ENCODE results near the gene GYPA. TPM values are rescaled to one million over a fixed set of nuclear protein-coding genes. Genes with fewer than 3 reads are reported as not detected.

Gene GYPA
- total and polyA plus RNA-seq, 10 of the 15 experiments (the other 5 are each of a cell fraction or from before 2014, with no cell fraction given), result not detected

DNA sequence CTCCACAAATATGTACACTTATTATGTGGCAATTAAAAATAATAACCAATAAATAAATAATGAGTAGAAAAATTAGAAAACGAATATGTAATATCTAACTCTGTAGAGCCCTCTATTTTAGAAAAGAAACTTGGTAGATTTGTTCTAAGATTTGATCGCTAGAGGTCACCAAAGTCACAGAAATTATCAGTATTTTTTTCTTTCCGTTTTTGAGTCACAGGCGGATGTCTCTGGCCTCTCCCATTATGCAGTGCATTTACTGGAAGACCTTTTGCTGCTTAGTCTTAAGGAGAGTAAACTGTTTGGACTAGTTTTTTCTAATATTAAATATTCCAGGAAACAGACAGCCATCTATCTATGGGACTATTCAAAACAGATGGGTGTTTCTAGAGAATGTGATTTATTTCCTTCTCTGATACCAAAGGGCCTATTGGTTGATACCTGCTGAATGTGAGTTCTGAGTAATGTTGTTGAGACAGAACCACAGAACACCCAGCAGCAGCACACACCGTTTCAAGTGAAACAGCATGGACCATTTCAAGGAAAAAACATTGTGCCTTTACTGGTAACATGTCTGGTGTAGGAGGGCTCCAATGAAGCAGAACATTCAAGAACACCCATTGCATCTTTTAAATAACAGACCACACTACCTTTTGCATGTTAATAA, 34.0 kb upstream of the GYPA start:
- ATAC-seq (peak; percentile 86), FAIRE-seq (peak; percentile 78), DNase-seq (ENCODE audit: low read depth, low spot score) (peak; percentile 16)
- RAD21 ChIA-PET (ENCODE audit: unreplicated experiment), result interaction anchor here (1.0 kb wide), 1 partner anchor 887 kb away, joined by 3 read pairs; no protein-coding TSS in a partner anchor
- no peaks in the 10 kb centered on the region for H3K4me1 ChIP-seq (ENCODE audit: control insufficient read depth, insufficient read depth, low read length)
- H4K20me1 ChIP-seq (ENCODE audit: control insufficient read depth, insufficient read depth), result no peaks in the 10 kb centered on the region
- H3K27me3 ChIP-seq (replicated peaks in 1 of 2; ENCODE audit: control insufficient read depth in 2 of 2, insufficient read depth in 2 of 2, low read length in 1 of 2), result no peaks in the 10 kb centered on the region; a peak in 1 of 4 replicates
- SMC1A ChIA-PET (ENCODE audit: uncharacterized antibody, unreplicated experiment), result interaction anchor here (2.0 kb wide), 1 partner anchor 887 kb away, joined by 14 read pairs; no protein-coding TSS in a partner anchor
- no peak overlapping the region for H3K27ac ChIP-seq (ENCODE audit: control insufficient read depth, insufficient read depth)
- BruUV-seq (replicated peaks), result no TSS peak
- no peaks in the 10 kb centered on the region for H3K9me3 ChIP-seq (replicated peaks; ENCODE audit: control insufficient read depth, insufficient read depth, low read length)
- H3K9ac ChIP-seq (ENCODE audit: control insufficient read depth, insufficient read depth, low read length), result no peak overlapping the region
- H3K4me2 ChIP-seq (ENCODE audit: control insufficient read depth, insufficient read depth), result no peak overlapping the region
- peak overlapping the region; percentile 13; the same call in 1 of the 2 replicates for H2AFZ ChIP-seq (ENCODE audit: control insufficient read depth, low read depth, low read length)
- no peak overlapping the region for H3K4me3 ChIP-seq
- POLR2A ChIA-PET, result no interaction called here
- intact Hi-C loops (cut with micrococcal nuclease; ENCODE audit: unreplicated experiment) (loop anchor here (1.0 to 10.0 kb wide), 7 partner anchors 400 to 1435 kb away; no protein-coding TSS in a partner anchor), in situ Hi-C loops (cut with MboI) (loop anchor here (5.0 to 25.0 kb wide), 3 partner anchors 610 to 1438 kb away; partner anchors contain the start of gene MMAA)
- no peaks in the 10 kb centered on the region for H3K36me3 ChIP-seq (ENCODE audit: control insufficient read depth in 2 of 2, insufficient read depth in 2 of 2, low read length in 1 of 2)
- WGBS (ENCODE audit: insufficient coverage, insufficient replicate concordance, low lambda C conversion rate, missing lambda C conversion rate), result 2% methylated on average over 5 of the region's 5 CpGs
- H3K79me2 ChIP-seq (ENCODE audit: control insufficient read depth, insufficient read depth, low read length), result no peaks in the 10 kb centered on the region
- CTCF ChIA-PET, result interaction anchor here (0.7 to 1.4 kb wide), 9 partner anchors 398 to 1442 kb away, joined by 3 to 6 read pairs (median 5); no protein-coding TSS in a partner anchor
- TF ChIP-seq SPI1 (IDR thresholded peaks at IDR 0.05; ENCODE audit: borderline replicate concordance, insufficient read depth, low read depth, low read length) (no peak), SP1 (IDR thresholded peaks at IDR 0.05; ENCODE audit: low read depth, low read length) (no peak), NR2C1 (IDR thresholded peaks at IDR 0.05) (no peak), ZZZ3 (IDR thresholded peaks at IDR 0.05; ENCODE audit: control insufficient read depth, insufficient read length, low read depth) (no peak), ZNF384 (IDR thresholded peaks at IDR 0.05; ENCODE audit: borderline replicate concordance, low read depth, low read length) (no peak), JUND (IDR thresholded peaks at IDR 0.05; ENCODE audit: low read depth, low read length) (peak; percentile 75; the same call in 1 of the 2 replicates), CTCF (IDR thresholded peaks at IDR 0.05 in 2 of 3, conservative IDR thresholded peaks at IDR 0.05 in 1 of 3; ENCODE audit: control insufficient read depth in 2 of 3, extremely low read depth in 1 of 3, insufficient read depth in 1 of 3, low read depth in 3 of 3, low read length in 3 of 3) (peak; percentile 32 to 63 (median 40); a peak in 5 of 6 replicates)
- TF ChIP-seq, protein P1, sequence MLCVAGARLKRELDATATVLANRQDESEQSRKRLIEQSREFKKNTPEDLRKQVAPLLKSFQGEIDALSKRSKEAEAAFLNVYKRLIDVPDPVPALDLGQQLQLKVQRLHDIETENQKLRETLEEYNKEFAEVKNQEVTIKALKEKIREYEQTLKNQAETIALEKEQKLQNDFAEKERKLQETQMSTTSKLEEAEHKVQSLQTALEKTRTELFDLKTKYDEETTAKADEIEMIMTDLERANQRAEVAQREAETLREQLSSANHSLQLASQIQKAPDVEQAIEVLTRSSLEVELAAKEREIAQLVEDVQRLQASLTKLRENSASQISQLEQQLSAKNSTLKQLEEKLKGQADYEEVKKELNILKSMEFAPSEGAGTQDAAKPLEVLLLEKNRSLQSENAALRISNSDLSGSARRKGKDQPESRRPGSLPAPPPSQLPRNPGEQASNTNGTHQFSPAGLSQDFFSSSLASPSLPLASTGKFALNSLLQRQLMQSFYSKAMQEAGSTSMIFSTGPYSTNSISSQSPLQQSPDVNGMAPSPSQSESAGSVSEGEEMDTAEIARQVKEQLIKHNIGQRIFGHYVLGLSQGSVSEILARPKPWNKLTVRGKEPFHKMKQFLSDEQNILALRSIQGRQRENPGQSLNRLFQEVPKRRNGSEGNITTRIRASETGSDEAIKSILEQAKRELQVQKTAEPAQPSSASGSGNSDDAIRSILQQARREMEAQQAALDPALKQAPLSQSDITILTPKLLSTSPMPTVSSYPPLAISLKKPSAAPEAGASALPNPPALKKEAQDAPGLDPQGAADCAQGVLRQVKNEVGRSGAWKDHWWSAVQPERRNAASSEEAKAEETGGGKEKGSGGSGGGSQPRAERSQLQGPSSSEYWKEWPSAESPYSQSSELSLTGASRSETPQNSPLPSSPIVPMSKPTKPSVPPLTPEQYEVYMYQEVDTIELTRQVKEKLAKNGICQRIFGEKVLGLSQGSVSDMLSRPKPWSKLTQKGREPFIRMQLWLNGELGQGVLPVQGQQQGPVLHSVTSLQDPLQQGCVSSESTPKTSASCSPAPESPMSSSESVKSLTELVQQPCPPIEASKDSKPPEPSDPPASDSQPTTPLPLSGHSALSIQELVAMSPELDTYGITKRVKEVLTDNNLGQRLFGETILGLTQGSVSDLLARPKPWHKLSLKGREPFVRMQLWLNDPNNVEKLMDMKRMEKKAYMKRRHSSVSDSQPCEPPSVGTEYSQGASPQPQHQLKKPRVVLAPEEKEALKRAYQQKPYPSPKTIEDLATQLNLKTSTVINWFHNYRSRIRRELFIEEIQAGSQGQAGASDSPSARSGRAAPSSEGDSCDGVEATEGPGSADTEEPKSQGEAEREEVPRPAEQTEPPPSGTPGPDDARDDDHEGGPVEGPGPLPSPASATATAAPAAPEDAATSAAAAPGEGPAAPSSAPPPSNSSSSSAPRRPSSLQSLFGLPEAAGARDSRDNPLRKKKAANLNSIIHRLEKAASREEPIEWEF (IDR thresholded peaks at IDR 0.05; ENCODE audit: insufficient replicate concordance, low read depth, low read length), result no peak
- TF ChIP-seq, protein P2, sequence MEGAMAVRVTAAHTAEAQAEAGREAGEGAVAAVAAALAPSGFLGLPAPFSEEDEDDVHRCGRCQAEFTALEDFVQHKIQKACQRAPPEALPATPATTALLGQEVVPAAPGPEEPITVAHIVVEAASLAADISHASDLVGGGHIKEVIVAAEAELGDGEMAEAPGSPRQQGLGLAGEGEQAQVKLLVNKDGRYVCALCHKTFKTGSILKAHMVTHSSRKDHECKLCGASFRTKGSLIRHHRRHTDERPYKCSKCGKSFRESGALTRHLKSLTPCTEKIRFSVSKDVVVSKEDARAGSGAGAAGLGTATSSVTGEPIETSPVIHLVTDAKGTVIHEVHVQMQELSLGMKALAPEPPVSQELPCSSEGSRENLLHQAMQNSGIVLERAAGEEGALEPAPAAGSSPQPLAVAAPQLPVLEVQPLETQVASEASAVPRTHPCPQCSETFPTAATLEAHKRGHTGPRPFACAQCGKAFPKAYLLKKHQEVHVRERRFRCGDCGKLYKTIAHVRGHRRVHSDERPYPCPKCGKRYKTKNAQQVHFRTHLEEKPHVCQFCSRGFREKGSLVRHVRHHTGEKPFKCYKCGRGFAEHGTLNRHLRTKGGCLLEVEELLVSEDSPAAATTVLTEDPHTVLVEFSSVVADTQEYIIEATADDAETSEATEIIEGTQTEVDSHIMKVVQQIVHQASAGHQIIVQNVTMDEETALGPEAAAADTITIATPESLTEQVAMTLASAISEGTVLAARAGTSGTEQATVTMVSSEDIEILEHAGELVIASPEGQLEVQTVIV (IDR thresholded peaks at IDR 0.05; ENCODE audit: borderline replicate concordance, partially characterized antibody), result no peak
- TF ChIP-seq, protein P3, sequence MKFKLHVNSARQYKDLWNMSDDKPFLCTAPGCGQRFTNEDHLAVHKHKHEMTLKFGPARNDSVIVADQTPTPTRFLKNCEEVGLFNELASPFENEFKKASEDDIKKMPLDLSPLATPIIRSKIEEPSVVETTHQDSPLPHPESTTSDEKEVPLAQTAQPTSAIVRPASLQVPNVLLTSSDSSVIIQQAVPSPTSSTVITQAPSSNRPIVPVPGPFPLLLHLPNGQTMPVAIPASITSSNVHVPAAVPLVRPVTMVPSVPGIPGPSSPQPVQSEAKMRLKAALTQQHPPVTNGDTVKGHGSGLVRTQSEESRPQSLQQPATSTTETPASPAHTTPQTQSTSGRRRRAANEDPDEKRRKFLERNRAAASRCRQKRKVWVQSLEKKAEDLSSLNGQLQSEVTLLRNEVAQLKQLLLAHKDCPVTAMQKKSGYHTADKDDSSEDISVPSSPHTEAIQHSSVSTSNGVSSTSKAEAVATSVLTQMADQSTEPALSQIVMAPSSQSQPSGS (IDR thresholded peaks at IDR 0.05; ENCODE audit: low read length), result no peak
